ENCODE results near the gene CRMP1.

CRMP1 gene

DNA sequence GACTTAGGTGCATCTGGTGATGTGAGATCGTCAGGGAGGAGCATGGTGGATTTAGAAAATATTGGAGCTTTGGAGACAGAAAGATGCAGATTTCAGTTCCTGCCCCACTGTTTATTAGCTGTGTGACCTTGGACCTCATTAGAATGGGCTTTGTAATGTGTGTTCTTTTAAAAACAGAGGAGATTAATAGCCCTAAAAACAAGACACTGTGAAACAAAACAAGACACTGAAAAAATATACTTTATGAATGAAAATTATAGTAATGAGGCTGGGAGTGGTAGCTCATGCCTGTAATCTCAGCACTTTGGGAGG, 102.4 kb downstream of the CRMP1 start:
- no peak for DNase-seq

DNA sequence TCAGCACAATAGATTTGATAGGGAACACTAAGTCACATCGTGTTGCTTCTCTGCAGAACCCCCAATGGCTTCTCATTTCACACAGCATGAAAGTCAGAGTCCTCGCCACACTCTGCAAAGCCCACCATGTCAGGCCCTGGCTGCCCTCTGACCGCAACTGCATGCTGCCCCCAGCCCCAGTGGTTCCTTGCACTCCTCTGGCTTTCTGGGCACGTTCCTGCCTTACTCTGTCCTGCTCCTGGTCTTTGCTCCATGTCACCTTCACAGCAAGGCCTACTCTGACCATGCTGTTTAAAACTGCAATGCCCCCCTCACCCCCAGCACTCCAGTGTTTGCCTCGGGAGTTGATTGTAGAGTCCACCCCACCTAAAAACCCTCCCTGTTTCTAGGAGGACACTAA, 103.7 kb downstream of the CRMP1 start:
- no peak for DNase-seq

GRCh38 chr4:5788144-5788543, 104.7 kb downstream of the CRMP1 start:
- no peak for DNase-seq

DNA sequence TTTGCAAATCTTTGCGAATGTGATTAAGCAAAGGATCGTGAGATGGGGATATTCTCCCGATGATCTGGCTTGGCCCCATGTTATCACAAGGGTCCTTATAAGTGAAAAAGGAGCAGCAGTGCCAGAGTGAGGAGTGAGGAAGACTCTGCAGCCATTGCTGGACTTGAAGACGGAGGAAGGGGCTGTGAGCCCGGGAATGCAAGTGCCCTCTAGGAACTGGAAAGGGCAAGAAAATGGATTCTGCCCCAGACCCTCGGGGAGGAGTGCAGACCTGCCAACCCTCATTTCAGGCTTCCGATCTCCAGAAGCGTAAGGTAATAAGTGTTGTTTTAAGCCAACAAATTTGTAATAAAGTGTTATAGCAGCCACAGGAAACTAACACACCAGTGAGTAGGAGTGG, 105.6 kb downstream of the CRMP1 start:
- DNase-seq: no peak

DNA sequence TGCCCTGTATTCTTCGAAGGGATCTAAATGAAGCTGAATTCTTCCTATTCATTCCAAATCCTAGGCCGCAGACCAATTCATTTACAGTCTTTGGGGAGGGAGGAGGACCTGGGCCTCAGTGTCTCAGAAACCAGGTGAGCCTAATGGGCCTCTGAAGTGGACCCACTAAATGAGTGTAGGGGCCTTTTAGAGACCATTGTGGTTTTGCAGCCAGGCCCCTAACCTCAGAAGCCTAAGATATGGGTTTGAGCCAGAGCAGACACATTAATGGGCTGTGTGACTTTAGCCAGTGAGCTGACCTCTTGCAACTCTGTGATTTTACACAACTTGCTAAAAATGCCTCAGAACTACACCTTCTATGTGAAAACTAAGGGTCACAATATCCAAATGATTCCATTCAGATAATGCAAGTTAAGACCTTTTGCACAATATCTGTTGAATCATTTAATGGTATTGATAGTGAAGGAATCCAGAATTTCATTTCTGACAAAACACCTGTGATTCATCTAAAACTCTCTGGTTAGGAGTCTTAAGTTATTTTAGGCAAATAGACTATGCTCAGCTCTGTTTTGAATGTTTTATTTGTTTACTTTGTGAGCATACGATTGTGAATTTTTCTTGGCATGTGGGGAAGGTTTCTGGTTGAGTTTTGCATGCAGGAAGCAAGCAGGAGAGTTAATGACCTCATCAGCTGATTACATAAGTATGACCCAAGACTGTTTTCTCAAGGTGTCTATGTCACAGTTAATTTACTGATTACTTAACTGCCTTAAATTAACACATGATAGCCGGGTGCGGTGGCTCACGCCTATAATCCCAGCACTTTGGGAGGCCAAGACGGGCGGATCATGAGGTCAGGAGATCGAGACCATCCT, 106.8 kb downstream of the CRMP1 start:
- DNase-seq: no peak

DNA sequence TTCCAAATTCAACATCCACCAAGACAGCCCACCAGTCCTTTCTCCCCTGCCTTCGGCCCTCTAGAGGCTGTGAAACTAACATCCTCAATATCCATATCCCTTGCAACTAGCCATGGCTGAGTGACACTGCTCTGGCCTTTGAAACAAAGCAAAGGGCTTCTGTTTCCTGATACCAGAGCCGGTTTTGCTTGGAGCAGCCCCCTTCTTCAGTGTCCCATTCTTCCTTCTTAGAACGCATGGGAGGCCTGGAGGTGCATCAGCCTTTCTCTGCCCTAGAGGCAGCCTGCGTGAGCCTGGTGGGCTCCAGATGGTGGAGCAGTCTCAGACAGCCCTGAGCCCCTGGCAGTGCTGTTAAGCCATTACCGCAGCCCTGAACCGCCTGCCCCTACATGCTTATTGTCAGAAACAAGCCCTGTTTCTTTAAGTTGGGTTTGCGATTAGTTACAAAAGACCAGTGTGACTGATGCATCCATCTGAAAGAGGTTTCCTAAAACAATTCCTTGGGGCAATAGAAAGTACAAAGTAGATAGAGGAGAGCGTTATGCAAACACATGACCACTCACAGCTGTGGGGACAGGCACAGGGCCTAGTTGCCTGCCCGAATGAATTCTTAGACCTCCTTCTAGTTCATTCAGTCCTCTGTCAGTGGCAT, 107.8 kb downstream of the CRMP1 start:
- DNase-seq: no peak

DNA sequence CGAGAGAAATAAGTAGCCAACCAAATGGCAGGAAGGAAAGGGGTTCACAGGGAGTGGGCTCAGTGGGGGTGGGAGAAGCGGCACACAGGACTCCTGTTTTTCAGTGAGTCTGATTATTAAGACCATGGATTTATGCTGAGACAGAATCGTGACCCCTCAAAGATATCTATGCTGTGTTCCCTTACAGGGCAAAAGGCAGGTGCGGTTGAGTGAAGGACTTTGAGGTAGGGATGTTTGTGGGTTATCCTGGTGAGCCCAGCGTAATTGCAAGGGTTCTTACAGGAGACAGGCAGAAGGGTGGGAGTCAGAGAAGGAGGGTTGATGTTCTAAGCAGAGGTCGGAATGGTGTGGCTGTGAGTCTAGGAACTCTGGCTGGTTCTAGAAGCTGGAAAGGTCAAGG, 108.9 kb downstream of the CRMP1 start:
- DNase-seq: no peak

- no peak for DNase-seq
These were observed 109.4 kb downstream of the CRMP1 start for GRCh38 chr4:5783486-5783885.

GRCh38 chr4:5782829-5783476, 109.9 kb downstream of the CRMP1 start:
- DNase-seq: peak; percentile 16

DNA sequence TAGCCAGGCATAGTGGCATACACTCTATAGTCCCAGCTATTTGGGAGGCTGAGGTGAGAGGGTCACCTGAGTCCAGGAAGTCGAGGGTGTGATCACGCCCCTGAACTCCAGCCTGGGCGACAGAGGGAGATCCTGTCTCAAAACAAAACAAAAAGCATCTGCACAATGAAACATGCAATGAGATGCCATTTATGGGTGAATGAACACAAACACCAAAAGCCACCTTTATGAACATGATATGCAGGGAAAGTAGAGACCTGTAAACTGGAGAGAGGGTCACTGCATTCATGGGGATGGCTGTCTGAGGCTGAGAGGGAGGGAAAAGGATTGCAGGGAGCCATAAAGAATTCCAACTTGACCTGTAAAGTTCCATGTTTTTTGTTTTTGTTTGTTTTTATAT, 111.2 kb downstream of the CRMP1 start:
- no peak for DNase-seq

GRCh38 chr4:5780831-5781480, 111.9 kb downstream of the CRMP1 start:
- DNase-seq: no peak

- DNase-seq: no peak
These were observed 116.4 kb downstream of the CRMP1 start for GRCh38 chr4:5776510-5776909.

DNA sequence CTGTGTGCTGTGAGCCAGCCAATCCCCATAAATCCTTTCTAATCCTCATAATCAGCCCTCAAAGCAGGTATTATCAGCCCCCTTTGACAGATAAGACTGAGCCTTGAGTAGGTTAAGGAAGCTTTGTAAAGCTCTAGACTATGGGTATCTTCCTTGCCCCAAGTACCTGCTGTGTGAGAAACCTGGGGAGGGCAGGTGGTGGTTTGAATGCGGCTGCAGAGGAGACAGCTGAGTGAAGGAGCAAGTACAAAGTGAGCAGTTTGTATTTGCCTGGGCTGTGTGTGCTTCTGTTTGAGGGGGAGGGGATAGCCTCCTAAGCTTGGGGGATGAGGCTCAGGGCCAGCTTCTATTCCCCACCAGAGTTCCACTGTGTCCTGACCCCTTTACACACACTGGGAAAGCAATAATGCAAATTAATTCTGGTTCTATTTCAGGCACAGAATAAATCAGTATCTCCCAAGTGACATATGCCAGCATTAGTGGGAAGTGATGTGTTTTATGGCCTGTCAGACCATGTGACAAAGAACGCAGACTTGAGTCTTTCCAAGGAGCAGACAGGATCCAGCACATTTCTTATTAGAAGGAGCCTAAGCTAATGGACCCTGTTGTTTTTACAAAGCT, 118.4 kb downstream of the CRMP1 start:
- DNase-seq: no peak

DNA sequence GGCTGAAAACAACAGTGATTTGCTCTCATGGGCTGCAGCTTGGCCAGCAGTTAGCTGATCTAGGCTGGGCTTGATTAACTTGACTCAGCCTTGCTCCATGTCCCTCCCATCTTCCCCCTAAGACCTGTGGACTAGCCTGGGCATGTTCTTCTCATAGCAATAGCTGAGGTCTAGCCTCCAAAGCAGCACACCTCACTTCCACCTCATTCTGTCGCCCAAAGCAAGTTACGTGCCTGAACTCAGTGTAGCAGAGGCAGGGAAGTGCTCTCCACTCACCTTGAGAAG, 119.7 kb downstream of the CRMP1 start:
- DNase-seq: no peak

DNA sequence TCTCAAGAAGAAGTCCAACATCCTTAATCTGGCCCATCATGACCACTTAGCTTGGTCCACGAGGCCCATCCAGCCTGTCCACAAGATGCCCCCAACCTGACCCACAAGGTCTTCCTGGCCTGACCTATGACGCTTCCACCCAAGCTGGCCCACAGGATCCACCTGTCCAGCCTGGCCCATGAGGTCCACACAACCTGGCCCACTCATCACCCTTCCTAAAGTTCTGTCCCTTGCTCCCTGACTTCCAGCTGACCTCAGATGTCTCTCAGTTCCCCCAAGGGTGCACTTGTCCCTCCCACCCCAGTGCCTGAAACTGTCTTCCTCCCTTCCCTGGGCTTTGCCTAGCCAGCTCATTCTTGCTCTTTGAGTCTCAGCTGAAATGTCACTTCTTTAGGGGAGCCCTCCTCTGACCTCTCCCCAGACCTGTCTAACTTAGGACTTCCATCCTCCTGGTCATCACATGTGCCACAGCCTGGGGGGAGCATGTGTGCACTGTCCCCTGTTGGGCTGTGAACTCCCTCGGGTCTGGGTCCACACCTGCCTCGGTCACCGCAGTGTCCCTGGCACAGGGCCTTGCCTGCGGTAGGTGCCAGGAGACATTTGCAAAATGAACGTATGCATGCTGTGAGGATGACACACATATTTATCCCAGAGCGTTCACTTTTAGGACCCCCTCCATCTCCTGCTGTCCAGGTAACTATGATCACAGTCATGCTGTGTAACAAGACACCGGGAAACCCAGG, 120.2 kb downstream of the CRMP1 start:
- DNase-seq: no peak

Measured in NCI-H774 (cell line).